ENCODE measurements around the gene SYTL5. TPM values are rescaled to one million over a fixed set of nuclear protein-coding genes. Genes with fewer than 3 reads are reported as not detected.

Gene SYTL5
- total RNA-seq, 1 donor from 2014 or later, result 0.08 TPM

GRCh38 chrX:38028300-38028699, 21.9 kb downstream of the SYTL5 start:
- TF ChIP-seq CTCF (IDR thresholded peaks at IDR 0.05; ENCODE audit: insufficient read depth, low read length, poor library complexity, severe bottlenecking), result no peak

GRCh38 chrX:38036466-38036865, 30.1 kb downstream of the SYTL5 start:
- DNase-seq (ENCODE audit: low read depth), result no peak
- no peak overlapping the region for H3K4me3 ChIP-seq (ENCODE audit: low read depth, low read length)
- H3K36me3 ChIP-seq (ENCODE audit: control insufficient read depth, insufficient read depth, low read length), result no peaks in the 10 kb centered on the region
- no peaks in the 10 kb centered on the region for H3K27me3 ChIP-seq (ENCODE audit: control insufficient read depth, insufficient read depth, low read length)
- TF ChIP-seq CTCF (IDR thresholded peaks at IDR 0.05; ENCODE audit: insufficient read depth, low read length, poor library complexity, severe bottlenecking), result no peak

More at GRCh38 chrX:38028300-38028699, 21.9 kb downstream of the SYTL5 start:
- H3K27me3 ChIP-seq (ENCODE audit: control insufficient read depth, insufficient read depth, low read length), result no peaks in the 10 kb centered on the region
- no peak overlapping the region for H3K4me3 ChIP-seq (ENCODE audit: low read depth, low read length)
- H3K36me3 ChIP-seq (ENCODE audit: control insufficient read depth, insufficient read depth, low read length), result no peaks in the 10 kb centered on the region
- DNase-seq (ENCODE audit: low read depth), result no peak

GRCh38 chrX:38038501-38038900, 32.1 kb downstream of the SYTL5 start:
- no peak for DNase-seq (ENCODE audit: low read depth)
- H3K4me3 ChIP-seq (ENCODE audit: low read depth, low read length), result no peak overlapping the region
- H3K36me3 ChIP-seq (ENCODE audit: control insufficient read depth, insufficient read depth, low read length), result no peaks in the 10 kb centered on the region
- no peaks in the 10 kb centered on the region for H3K27me3 ChIP-seq (ENCODE audit: control insufficient read depth, insufficient read depth, low read length)
- TF ChIP-seq CTCF (IDR thresholded peaks at IDR 0.05; ENCODE audit: insufficient read depth, low read length, poor library complexity, severe bottlenecking), result no peak

GRCh38 chrX:38041237-38041636, 34.9 kb downstream of the SYTL5 start:
- no peak for TF ChIP-seq CTCF (IDR thresholded peaks at IDR 0.05; ENCODE audit: insufficient read depth, low read length, poor library complexity, severe bottlenecking)
- no peaks in the 10 kb centered on the region for H3K36me3 ChIP-seq (ENCODE audit: control insufficient read depth, insufficient read depth, low read length)
- DNase-seq (ENCODE audit: low read depth), result no peak

GRCh38 chrX:38044701-38045100, 38.3 kb downstream of the SYTL5 start:
- Histone ChIP-seq H3K27me3 (ENCODE audit: control insufficient read depth, insufficient read depth, low read length) (no peaks in the 10 kb centered on the region), H3K4me3 (ENCODE audit: low read depth, low read length) (no peak overlapping the region), H3K36me3 (ENCODE audit: control insufficient read depth, insufficient read depth, low read length) (no peaks in the 10 kb centered on the region)
- no peak for DNase-seq (ENCODE audit: low read depth)
- no peak for TF ChIP-seq CTCF (IDR thresholded peaks at IDR 0.05; ENCODE audit: insufficient read depth, low read length, poor library complexity, severe bottlenecking)

More at GRCh38 chrX:38041237-38041636, 34.9 kb downstream of the SYTL5 start:
- Histone ChIP-seq H3K27me3 (ENCODE audit: control insufficient read depth, insufficient read depth, low read length) (no peaks in the 10 kb centered on the region), H3K4me3 (ENCODE audit: low read depth, low read length) (no peak overlapping the region)

- Histone ChIP-seq H3K36me3 (ENCODE audit: control insufficient read depth, insufficient read depth, low read length) (no peaks in the 10 kb centered on the region), H3K27me3 (ENCODE audit: control insufficient read depth, insufficient read depth, low read length) (no peaks in the 10 kb centered on the region), H3K4me3 (ENCODE audit: low read depth, low read length) (no peak overlapping the region)
- no peak for DNase-seq (ENCODE audit: low read depth)
- TF ChIP-seq CTCF (IDR thresholded peaks at IDR 0.05; ENCODE audit: insufficient read depth, low read length, poor library complexity, severe bottlenecking), result no peak
Measured at GRCh38 chrX:38045538-38046096, 39.3 kb downstream of the SYTL5 start.
